Measurements from ENCODE around the gene IREB2. TPM values are rescaled to one million over a fixed set of nuclear protein-coding genes. Genes with fewer than 3 reads are reported as not detected.

The IREB2 gene, protein sequence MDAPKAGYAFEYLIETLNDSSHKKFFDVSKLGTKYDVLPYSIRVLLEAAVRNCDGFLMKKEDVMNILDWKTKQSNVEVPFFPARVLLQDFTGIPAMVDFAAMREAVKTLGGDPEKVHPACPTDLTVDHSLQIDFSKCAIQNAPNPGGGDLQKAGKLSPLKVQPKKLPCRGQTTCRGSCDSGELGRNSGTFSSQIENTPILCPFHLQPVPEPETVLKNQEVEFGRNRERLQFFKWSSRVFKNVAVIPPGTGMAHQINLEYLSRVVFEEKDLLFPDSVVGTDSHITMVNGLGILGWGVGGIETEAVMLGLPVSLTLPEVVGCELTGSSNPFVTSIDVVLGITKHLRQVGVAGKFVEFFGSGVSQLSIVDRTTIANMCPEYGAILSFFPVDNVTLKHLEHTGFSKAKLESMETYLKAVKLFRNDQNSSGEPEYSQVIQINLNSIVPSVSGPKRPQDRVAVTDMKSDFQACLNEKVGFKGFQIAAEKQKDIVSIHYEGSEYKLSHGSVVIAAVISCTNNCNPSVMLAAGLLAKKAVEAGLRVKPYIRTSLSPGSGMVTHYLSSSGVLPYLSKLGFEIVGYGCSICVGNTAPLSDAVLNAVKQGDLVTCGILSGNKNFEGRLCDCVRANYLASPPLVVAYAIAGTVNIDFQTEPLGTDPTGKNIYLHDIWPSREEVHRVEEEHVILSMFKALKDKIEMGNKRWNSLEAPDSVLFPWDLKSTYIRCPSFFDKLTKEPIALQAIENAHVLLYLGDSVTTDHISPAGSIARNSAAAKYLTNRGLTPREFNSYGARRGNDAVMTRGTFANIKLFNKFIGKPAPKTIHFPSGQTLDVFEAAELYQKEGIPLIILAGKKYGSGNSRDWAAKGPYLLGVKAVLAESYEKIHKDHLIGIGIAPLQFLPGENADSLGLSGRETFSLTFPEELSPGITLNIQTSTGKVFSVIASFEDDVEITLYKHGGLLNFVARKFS
- total RNA-seq, result 10 to 100 TPM; 67.0 to 69.6 TPM

DNA sequence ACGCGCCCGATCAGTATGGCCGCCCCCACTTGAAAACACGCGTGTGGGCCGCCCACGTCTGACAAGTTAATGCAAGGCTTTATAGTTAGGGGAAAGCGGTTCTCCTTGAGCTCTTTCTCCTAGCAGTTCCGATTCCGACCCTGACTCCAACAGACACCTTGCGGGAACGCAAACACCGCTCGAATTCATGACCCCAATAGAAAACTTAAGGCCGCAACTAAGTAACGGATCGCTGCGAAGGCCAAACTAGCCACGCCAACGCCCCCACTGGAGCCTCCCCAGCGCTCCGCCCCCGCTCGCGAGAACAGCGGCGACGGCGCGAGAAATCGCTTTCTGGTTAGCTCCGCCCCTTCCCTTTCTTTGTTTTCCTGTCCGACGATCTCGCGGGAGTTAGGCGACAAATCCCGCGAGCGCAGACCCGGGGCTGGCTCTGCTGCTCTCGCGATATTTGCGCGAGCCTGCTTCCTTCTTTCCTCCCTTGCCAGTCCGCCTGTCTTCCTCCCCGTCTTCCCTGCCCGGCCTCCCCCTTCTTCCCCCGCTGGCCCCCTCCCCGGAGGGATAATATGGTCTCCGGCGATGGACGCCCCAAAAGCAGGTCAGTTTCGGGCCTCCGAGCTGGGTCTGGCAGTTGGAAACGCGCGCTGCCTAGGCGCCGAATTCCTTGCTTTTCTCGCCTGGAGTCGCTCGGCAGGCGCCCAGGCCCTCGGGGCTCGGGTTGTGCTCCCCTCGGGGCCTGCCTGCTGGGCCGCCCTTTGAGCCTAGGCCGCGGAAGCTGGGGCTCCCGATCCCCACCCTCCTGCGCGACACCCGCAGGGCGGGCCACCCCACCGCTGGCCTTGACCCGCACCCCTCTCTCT lies at the start of gene IREB2:
Gene IREB2, plus strand, starts transcription at position 455 of the 857 bp plus-strand sequence. Its CDS starts 122 bp downstream, at position 577.
- ChIA-PET CTCF (interaction anchor here (0.8 to 2.5 kb wide), 6 partner anchors 11 to 306 kb away, joined by 3 to 15 read pairs (median 3); partner anchors contain the start of gene SKIC8), POLR2A (interaction anchor here (0.6 to 1.8 kb wide), 12 partner anchors 8 to 944 kb away, joined by 3 to 11 read pairs (median 4); partner anchors contain the start of genes DNAJA4, PSMA4 and SKIC8)

DNA sequence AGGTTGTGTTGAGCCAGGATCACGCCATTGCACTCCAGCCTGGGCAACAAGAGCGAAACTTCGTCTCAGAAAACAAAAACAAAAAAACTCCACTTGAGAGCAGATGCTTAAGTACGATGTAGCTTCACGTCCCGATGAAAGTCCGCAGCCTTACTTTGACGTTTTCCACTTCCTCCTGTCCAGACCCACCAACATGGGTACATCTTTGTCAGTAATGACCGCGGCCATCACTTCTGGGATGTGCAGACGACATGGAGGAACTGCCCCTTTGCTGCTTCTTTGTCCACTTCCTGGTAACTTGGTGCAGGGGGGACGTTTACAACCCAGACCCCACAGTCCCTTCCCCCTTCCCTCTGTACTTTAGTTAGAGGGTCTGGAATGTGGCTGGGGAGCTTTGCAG lies 49.2 kb upstream of the IREB2 start:
- CTCF ChIA-PET, result no interaction called here
- POLR2A ChIA-PET, result no interaction called here

DNA sequence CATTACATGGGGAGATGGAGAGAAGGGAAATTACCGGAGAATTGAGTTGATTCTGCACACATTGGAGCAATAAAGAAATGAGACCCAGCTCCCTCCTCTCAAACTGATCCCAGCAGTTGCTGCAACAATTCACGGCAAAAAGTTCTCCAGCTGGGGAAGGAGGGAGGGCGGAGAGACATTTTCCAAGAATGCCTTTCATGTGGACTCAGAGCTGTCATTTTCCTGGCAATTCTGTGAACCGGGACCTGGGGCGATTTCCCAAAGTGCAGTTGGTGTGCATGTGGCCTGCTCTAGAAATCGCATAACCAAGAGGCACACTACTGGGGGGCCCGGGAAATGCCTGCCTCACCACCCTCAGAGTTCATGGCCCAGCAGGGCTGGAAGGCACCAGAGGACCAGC lies 48.7 kb upstream of the IREB2 start:
- POLR2A ChIA-PET, result no interaction called here
- CTCF ChIA-PET, result no interaction called here

DNA sequence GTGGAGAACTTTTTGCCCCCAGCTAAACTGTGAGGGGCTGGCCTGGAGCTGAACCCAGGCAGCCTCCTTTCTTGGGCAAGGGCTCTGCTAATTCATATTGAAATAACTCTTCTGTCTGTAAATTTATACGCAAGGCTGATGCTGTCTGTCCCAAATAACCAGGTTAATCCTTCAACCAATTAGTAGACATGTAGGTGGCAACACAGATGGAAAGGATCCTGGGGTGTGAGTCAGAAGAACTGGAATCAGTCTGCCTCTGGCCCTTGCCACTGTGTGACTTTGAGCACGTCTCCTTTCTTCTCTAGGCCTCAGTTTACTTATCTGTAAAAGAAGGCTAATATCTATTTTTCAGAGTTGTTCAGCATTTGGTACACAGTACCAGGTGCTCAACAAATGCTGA lies 48.3 kb upstream of the IREB2 start:
- ChIA-PET POLR2A (no interaction called here), CTCF (no interaction called here)

DNA sequence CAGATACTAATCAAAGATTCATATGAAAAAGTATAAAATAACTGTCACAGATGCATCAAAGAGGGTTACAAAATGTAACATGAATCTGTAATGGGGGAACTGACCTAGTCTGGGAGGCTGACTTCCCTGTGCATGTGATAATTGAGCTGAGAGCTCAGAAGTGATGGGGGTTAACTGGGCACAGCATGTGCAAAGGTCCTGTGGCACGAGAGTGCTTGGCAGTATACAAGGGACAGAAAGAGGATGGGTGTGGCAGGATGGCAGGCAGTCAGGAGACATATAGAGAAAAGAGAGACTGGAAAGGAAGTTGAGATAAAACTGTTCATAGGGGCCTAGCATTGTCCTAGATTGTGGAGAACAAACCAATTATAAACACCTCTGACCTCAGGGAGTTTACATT lies 47.8 kb upstream of the IREB2 start:
- CTCF ChIA-PET, result no interaction called here
- POLR2A ChIA-PET, result no interaction called here

DNA sequence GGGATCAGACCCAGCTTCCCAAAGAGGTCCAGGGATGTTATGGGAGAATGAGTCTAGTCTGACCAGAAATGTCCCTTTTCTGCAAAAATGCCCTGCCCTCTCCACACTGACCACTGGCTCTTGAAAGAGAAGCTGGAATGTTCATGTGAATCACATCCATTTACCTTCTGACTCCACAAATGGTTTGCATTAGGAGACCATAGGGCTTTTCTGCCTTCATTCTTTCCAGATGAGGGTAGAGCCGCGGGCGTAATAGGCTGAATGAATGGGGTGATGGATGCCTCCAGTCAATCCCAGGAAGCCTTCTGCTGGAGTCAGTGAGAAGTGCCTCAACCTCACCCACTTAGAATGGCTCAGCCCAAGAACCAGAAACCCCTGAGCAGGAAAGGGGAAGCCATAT lies 47.2 kb upstream of the IREB2 start:
- POLR2A ChIA-PET, result no interaction called here
- CTCF ChIA-PET, result no interaction called here

DNA sequence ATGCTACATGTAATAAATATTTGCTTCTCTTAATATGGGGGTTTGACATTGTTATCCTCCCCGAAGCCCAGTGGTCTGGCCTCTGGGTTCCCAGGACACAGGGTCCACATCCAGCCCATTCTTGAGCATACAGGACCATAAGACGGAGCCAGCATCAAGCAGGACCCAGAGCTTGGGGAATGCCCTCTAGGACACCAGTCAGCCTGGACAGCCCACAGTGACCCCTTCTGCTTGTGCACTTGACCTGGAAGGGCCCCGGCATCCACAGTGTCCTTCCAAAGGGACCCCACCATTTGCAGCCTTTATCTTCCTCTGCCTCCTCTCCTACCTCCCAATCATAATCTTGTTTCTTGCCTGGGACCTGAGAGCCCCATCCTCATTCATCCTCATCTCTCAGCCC lies 46.2 kb upstream of the IREB2 start:
- ChIA-PET CTCF (no interaction called here), POLR2A (no interaction called here)

DNA sequence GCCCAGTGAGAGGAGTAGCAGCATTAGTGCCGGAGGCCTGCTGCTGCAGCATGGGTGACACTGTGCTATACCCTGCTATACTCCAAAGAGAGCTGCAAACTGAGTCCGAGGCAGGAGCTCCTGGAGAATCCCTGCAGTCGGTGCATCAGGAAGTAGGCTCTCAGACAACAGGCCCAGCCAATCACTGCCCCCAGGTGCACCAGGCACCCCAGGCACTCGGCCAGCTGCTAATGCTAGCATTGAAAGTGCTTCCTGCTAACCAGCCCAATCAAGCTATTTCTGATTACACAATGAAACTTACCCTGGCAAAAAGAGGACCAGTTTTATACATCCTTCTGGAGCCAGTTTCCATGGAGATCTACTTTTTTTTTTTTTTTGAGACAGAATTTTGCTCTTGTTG lies 45.6 kb upstream of the IREB2 start:
- ChIA-PET CTCF (no interaction called here), POLR2A (no interaction called here)

DNA sequence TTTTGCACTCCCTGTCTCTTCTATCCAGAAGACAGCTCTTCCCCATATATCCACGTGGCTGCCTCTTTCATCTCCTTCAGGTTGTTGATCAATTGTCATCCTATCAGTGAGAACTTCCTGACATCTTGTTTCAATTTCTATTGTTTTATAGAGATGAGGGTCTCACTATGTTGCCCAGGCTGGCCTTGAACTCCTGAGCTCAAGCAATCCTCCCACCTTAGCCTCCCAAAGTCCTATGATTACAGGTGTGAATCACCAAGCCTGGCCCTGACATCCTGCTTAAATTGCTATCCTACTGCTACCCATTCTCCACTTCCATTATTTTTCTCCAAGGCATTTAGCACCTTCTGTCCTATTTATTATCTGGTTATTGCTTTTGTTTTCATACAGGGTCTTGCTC lies 44.9 kb upstream of the IREB2 start:
- POLR2A ChIA-PET, result no interaction called here
- CTCF ChIA-PET, result no interaction called here

DNA sequence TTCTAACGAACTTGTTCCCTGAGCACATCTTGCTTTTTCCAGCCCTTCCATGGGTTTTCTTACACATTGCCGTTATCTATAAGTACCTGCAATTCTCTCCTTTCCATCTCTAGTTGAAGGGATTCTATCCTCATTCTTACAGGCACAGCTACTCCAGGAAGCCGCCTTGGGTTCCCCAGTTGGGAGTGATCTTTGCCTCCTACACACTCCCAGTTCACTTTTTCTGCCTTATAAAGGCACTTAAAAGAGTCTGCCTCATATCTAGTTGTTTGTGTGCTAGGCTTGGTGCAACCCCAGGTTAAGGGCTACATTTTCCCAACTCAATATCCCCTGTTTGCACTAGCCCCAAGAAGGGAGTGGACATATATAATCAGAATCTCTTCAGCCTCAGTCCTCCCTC lies 44.0 kb upstream of the IREB2 start:
- ChIA-PET POLR2A (no interaction called here), CTCF (interaction anchor here (0.7 to 1.8 kb wide), 2 partner anchors 28 to 1075 kb away, joined by 4 to 6 read pairs; no protein-coding TSS in a partner anchor)

DNA sequence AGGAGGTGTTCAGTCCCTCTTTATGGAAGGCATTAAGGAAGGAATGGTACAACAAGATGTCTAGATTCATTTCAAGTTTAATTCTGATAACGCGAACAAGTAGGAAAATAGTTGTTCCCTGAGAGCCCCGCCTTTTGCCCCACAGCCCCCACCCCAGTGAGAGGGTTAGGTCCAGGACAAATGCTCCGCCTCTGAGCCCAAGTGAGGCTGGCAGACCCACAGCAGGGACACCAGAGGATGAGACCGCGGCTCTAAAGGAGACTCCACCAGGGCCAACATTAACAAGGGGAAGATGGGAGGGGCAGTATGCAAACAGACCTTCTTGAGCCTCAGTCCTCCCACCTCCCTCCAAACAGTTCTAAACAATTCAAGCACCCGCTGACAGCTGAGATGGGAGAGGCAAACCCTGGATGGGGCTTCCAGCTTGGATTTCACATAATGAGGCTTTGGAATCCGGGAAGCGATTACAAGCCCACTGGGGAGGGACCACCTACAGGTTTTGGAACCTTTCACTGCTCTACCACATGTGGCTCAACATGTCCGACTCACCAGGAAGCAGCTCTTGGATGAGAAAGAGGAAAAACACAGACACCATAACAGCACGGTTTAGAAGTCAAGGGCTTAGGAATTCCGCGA lies 42.9 kb upstream of the IREB2 start:
- ChIA-PET POLR2A (interaction anchor here (0.6 kb wide), 1 partner anchor 325 kb away, joined by 3 read pairs; no protein-coding TSS in a partner anchor), CTCF (interaction anchor here (0.9 to 1.8 kb wide), 2 partner anchors 10 to 27 kb away, joined by 3 to 6 read pairs; no protein-coding TSS in a partner anchor)

DNA sequence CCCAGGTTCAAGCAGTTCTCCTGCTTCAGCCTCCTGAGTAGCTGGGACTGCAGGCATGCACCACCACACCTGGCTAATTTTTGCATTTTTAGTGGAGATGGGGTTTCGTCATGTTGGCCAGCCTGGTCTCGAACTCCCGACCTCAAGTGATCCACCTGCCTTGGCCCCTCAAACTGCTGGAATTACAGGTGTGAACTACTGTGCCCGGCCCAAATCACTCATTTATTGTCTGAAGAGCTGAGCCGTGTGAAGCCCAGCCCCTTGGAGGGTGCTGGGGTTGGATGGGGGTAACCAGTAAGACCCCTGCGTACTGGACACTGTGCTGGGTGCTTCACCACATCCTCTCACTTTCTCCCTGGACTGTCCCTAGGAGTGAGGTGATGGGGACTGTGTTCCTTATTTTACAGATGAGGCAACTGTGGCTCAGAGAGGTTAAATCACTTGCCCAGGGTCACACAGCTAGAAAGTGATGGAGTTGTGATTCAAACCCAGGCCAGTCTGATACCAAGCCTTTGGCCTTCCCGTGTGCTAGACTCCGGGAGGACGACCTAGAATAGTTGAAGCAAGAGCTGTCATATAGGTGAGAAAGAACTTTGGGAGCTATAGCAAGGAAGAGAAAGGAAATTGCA lies 41.7 kb upstream of the IREB2 start:
- POLR2A ChIA-PET, result no interaction called here
- CTCF ChIA-PET, result no interaction called here

DNA sequence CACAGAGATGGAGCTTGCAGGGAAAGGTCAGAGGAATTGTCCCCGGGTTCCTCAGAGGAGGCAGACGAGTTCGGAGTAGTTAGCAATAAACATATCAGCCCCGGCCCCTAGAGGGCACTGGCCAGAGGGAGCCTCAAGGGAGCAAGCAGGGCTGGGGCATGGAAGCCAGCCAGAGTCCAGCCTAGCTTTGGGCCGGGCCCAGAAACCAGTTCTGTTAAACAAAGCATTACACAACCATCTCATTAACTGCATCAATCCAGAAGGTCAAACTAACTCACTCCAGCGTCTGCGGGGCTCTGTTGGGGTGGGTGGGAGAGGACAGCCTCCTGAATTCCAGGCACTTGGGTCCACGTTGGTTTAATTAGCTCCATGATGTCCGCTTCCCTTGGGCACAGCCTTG lies 41.0 kb upstream of the IREB2 start:
- ChIA-PET POLR2A (no interaction called here), CTCF (no interaction called here)

DNA sequence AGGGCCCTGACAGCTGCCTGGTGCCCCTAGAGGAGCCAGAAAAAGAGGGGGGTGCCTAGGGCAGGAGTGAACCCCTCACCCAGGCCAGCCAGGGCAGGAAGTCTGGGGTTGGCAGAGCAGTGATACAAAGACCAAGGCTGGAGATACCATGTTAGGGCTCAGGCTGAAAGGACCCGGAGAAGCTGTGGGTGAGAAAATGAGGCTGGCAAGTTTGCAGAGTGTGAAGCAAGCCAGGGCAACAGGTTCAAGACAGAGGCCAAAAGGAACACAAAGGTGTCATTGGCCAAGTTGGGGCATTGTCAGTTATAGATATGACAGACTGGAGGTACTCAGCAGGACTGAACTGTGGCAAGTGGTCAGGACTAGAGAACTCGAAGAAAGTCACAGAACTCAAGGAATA lies 40.6 kb upstream of the IREB2 start:
- CTCF ChIA-PET, result no interaction called here
- POLR2A ChIA-PET, result no interaction called here

DNA sequence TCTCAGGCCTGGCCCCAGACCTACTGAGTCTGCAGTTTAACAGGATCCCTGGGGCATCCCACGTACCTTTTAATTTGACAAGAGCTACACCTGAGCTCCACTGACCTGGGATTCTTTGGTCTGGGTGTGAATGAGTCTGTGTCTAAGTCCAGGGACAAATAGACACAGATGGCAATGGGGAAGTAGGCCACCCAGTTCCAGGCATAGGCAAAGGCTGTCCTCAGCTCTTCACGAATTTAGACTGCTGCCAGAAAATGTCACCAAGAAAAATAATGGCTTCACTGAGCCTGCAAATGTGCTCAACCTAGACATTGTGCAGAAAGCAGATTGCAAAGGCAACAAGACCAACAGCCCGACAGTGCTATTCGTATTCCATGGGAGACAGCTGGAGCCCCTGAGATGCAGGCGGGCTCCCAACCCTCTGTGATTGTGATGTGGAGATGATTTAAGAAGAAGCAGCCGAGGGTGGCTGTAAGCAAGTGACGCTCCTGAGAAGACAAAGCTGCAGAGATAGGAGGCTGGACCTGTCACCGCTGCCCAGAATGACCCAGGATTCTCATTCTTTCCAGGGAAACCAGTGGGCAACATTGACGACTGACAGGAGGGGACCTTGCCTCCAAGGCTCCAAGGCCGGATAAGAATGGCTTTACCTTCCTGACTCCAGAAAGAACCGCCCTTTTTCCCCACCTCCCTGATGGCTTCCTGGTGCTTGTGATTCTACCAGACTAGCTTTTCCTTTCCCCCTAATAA lies 39.8 kb upstream of the IREB2 start:
- POLR2A ChIA-PET, result interaction anchor here (0.5 to 0.6 kb wide), 2 partner anchors 11 to 862 kb away, joined by 3 to 6 read pairs; no protein-coding TSS in a partner anchor
- CTCF ChIA-PET, result no interaction called here

DNA sequence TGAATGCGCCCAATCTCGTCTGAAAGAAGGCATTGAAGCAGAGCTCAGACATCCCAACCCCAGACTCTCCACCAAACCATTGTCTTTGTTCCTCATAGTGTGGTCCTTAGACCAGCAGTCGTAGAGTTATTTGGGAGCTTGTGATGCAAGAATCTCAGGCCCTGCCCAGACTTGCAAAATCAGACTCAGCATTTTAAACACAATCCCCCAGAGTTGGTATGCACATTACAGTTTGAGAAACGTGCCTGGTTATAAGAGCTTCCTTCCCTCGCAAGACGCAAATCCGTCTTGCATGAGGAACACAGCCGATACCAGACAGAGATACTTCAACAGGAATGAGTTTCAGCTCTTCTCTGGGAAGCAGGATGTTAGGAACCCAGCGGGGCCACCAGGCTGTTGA lies 38.9 kb upstream of the IREB2 start:
- ChIA-PET CTCF (interaction anchor here (0.5 kb wide), 1 partner anchor 136 kb away, joined by 4 read pairs; no protein-coding TSS in a partner anchor), POLR2A (no interaction called here)

DNA sequence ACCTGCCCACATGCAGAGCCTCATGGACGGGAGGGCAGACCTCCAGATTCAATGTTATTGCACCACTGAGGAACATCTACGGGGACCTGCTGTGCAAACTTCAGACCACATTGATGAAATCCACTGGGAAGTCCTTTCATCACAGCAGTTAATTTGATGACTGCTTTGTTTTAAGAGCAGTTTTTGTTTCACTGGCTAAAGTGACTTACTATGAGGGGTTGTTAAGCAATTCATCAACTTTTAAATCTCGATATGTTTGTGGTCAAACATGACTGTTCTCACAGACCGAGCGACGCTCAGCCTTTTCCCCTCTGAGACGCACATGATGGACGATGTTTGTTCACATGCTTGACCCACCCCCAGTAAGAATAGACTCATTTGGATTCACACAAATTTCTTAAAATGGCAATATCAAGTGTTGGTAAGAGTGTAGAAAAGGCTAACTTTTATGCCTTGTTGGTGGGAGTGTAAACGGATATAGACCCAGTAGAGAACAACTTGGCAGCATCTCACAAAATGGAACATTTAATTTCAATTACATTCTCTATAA lies 35.9 kb upstream of the IREB2 start:
- ChIA-PET POLR2A (no interaction called here), CTCF (no interaction called here)

DNA sequence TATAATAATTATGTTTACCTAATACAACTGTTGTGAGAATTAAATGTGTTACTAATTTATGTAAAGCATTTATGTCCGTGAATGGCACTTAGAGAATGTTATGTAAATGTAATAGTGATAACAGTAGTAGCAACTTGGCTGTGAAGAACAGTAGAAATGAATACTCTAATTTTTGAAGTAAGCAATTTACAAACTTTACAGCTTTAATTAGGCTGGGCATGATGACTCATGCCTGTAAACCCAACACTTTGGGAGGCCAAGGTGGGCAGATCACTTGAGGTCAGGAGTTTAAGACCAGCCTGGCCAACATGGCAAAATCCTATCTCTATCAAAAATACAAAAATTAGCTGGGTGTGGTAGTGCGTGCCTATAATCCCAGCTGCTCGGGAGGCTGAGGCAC lies 33.9 kb upstream of the IREB2 start:
- CTCF ChIA-PET, result interaction anchor here (1.1 kb wide), 1 partner anchor 19 kb away, joined by 3 read pairs; no protein-coding TSS in a partner anchor

More for the DNA sequence above, 33.9 kb upstream of the IREB2 start:
- POLR2A ChIA-PET, result interaction anchor here (0.6 kb wide), 1 partner anchor 934 kb away, joined by 3 read pairs; no protein-coding TSS in a partner anchor

All from activated CD8-positive, alpha-beta memory T cell treated with anti-CD3 and anti-CD28 coated beads for 36 hours (primary cell).